ENCODE measurements around the gene CTU2. TPM values are rescaled to one million over a fixed set of nuclear protein-coding genes. Genes with fewer than 3 reads are reported as not detected.

CTU2 gene
- total and polyA plus RNA-seq, 7 donors = 6.1 to 16.3 (median 10.5) TPM

DNA sequence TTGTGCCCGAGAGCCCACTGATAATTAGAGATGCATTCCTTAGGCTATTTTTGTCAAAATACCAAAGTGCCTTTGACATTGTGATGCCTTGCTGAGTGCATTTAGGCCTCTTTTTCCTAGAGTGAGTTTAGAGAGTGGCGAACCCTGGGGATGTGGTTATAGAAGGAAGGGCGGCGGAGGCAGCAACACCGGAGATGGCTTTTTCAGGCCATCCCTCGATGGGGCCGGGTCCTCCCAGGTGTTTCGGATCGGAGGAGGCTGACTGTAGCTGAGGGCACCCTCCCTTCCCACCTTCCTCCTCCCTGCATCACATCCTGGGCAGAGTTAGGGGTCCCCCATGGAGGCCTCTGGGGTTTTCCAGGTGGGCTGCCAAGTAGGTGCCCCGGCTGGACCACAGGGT lies 13.4 kb upstream of the CTU2 start:
- Histone ChIP-seq H3K9me3 (no peaks in the 10 kb centered on the region), H3K27ac (no peak overlapping the region), H3K4me1 (no peaks in the 10 kb centered on the region), H3K4me3 (no peak overlapping the region), H3K36me3 (peaks cover 9 to 21% (median 10%) of the 10 kb centered on the region in 4 donors), H3K27me3 (peaks cover 11 to 42% (median 35%) of the 10 kb centered on the region in 3 donors)
- TF ChIP-seq POLR2A (IDR thresholded peaks at IDR 0.05) (no peak), EP300 (IDR thresholded peaks at IDR 0.05) (no peak), POLR2AphosphoS5 (IDR thresholded peaks at IDR 0.05) (no peak)
- TF ChIP-seq, protein P1, sequence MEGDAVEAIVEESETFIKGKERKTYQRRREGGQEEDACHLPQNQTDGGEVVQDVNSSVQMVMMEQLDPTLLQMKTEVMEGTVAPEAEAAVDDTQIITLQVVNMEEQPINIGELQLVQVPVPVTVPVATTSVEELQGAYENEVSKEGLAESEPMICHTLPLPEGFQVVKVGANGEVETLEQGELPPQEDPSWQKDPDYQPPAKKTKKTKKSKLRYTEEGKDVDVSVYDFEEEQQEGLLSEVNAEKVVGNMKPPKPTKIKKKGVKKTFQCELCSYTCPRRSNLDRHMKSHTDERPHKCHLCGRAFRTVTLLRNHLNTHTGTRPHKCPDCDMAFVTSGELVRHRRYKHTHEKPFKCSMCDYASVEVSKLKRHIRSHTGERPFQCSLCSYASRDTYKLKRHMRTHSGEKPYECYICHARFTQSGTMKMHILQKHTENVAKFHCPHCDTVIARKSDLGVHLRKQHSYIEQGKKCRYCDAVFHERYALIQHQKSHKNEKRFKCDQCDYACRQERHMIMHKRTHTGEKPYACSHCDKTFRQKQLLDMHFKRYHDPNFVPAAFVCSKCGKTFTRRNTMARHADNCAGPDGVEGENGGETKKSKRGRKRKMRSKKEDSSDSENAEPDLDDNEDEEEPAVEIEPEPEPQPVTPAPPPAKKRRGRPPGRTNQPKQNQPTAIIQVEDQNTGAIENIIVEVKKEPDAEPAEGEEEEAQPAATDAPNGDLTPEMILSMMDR (IDR thresholded peaks at IDR 0.05) = no peak
- 80 to 91% methylated on average over 10 of the region's 10 CpGs for WGBS, 2 donors
- DNase-seq = no peak
- intact Hi-C loops (cut with DNase I) = no loop called here

- no peak overlapping the region for H3K4me3 ChIP-seq
- TF ChIP-seq, protein P1 (IDR thresholded peaks at IDR 0.05) = no peak
- TF ChIP-seq EP300 (IDR thresholded peaks at IDR 0.05) = no peak
- no peak for TF ChIP-seq POLR2A (IDR thresholded peaks at IDR 0.05)
- TF ChIP-seq POLR2AphosphoS5 (IDR thresholded peaks at IDR 0.05) = no peak
- WGBS, 2 donors = 78 to 88% methylated on average over 39 of the region's 39 CpGs
- H3K4me1 ChIP-seq = no peaks in the 10 kb centered on the region
- no peaks in the 10 kb centered on the region for H3K9me3 ChIP-seq
- peaks cover 3 to 35% (median 27%) of the 10 kb centered on the region in 3 donors for H3K27me3 ChIP-seq
- DNase-seq = no peak
- no peak overlapping the region for H3K27ac ChIP-seq
- peaks cover 9 to 29% (median 17%) of the 10 kb centered on the region in 4 donors for H3K36me3 ChIP-seq
- intact Hi-C loops (cut with DNase I) = no loop called here
Observed at GRCh38 chr16:88693420-88694177, 12.7 kb upstream of the CTU2 start.

- no peak for DNase-seq
- H3K9me3 ChIP-seq = no peaks in the 10 kb centered on the region
- intact Hi-C loops (cut with DNase I) = no loop called here
- no peak overlapping the region for H3K4me3 ChIP-seq
- H3K36me3 ChIP-seq = peaks cover 9 to 37% (median 24%) of the 10 kb centered on the region in 4 donors
- no peaks in the 10 kb centered on the region for H3K4me1 ChIP-seq
- H3K27ac ChIP-seq = no peak overlapping the region
- 93 to 94% methylated on average over 37 of the region's 37 CpGs for WGBS, 2 donors
- H3K27me3 ChIP-seq = peaks cover 2 to 26% (median 19%) of the 10 kb centered on the region in 3 donors
- TF ChIP-seq EP300 (IDR thresholded peaks at IDR 0.05) = no peak
- no peak for TF ChIP-seq POLR2A (IDR thresholded peaks at IDR 0.05)
- TF ChIP-seq POLR2AphosphoS5 (IDR thresholded peaks at IDR 0.05) = no peak
- TF ChIP-seq, protein P1 (IDR thresholded peaks at IDR 0.05) = no peak
Observed at GRCh38 chr16:88694221-88695087, 11.8 kb upstream of the CTU2 start.

DNA sequence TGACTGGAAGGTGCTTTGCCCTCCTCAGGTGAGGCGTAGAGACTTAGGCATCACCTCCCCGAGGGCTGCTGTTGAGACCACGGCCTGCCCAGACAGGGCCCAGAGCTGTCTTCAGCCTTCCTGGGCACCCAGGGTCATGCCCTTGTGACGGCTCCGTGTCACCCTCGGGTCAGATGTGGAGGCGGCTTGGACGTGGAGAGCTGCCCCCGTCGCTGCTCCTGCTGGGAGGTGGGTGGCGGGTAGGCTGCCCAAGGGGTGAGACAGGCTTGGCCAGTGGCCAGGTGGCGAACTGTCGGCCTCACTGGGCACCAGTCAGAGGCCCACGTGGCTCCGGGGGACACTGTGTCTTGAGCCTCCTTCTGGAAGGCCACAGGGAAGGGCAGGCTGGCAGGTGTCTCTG lies 11.1 kb upstream of the CTU2 start:
- Histone ChIP-seq H3K9me3 (no peaks in the 10 kb centered on the region), H3K36me3 (peaks cover 9 to 45% (median 29%) of the 10 kb centered on the region in 4 donors), H3K27ac (no peak overlapping the region), H3K27me3 (peaks cover 0 to 19% (median 12%) of the 10 kb centered on the region in 3 donors), H3K4me1 (peaks cover 0 to under 1% (median 0%) of the 10 kb centered on the region in 4 donors), H3K4me3 (no peak overlapping the region)
- DNase-seq = no peak
- intact Hi-C loops (cut with DNase I) = no loop called here
- TF ChIP-seq POLR2AphosphoS5 (IDR thresholded peaks at IDR 0.05) (no peak), EP300 (IDR thresholded peaks at IDR 0.05) (no peak), POLR2A (IDR thresholded peaks at IDR 0.05) (no peak)
- TF ChIP-seq, protein P1 (IDR thresholded peaks at IDR 0.05) = no peak
- WGBS, 2 donors = 82 to 91% methylated on average over 15 of the region's 15 CpGs
